Activated CD8-positive, alpha-beta memory T cell treated with anti-CD3 and anti-CD28 coated beads, Interleukin-2, amount 10 ng/mL, durations not matched to agents 7 days and 5 days (primary cell): Measurements from ENCODE around the gene FSTL4. TPM values are rescaled to one million over a fixed set of nuclear protein-coding genes. Genes with fewer than 3 reads are reported as not detected.

Source experiments
- ATAC-seq: fragments of 150-1000 bp; cut with Tn5 transposase; one replicate; pipeline ENCODE4 v1.10.0; 2021; ENCODE audit warnings: moderate library complexity
- CTCF ChIA-PET: fragments of 350-600 bp; sonication (Branson Sonifier 250); formaldehyde crosslinking; loops from one replicate; lab custom pipeline; 2021; ENCODE audit warnings: antibody characterized with exemption; lab: Charles Lee
- DNase-seq: peaks from one replicate; pipeline ENCODE4 v3.0.0-alpha.2; 2020
- H3K27ac Mint-ChIP-seq: one replicate; pipeline ENCODE4 v1.8.0; 2021; ENCODE audit warnings: mild to moderate bottlenecking, mixed read lengths
- H3K27me3 Mint-ChIP-seq: one replicate; pipeline ENCODE4 v1.8.0; 2021; ENCODE audit warnings: mixed read lengths
- H3K36me3 Mint-ChIP-seq: one replicate; pipeline ENCODE4 v1.8.0; 2021; ENCODE audit warnings: mild to moderate bottlenecking, mixed read lengths
- H3K4me1 Mint-ChIP-seq: one replicate; pipeline ENCODE4 v1.8.0; 2021; ENCODE audit warnings: mixed read lengths
- H3K4me3 Mint-ChIP-seq: one replicate; pipeline ENCODE4 v1.8.0; 2021; ENCODE audit warnings: mild to moderate bottlenecking, moderate library complexity, mixed read lengths
- H3K9me3 Mint-ChIP-seq: one replicate; pipeline ENCODE4 v1.8.0; 2022; ENCODE audit warnings: low read depth, mixed read lengths
- total RNA-seq, 2 experiments: library from RNA; stranded (reverse); gene quantifications; one replicate each; pipeline ENCODE4 v1.2.3, GENCODE V29; 2021

The FSTL4 gene
- total RNA-seq, 2 experiments from 2014 or later: not detected

DNA sequence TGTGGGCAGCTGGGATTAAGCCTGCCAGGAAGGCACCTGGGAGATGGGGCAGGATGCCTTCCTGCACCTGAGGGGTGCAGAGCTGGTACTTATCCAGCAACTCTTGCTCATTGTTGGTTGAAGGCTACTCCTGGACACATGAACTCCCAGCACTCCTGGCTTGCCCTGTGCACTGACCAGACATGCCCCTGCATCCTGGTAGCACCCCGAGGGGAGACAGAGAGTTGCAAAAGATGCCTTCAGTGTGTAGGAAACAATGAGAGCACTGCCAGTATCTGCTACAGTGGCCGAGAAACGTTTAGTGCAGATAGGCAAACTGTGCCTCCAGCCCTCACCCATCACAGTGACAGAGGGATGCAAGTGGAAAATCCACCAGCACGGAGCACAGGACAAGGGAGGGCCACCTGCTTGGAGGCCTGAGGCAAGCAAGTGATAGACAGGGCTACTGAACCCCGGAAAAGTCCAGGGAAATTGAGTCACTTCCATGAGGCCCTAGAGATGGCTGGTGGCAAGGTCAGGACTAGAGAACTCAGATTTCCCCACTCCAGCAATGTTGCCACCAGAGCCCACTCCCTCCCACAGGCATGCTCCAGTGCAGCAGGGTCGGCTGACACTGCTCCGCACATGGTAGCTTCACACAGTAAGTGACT, 171.1 kb downstream of the FSTL4 start:
- ATAC-seq (no peak), DNase-seq (peak; percentile 30)
- no peaks in the 10 kb centered on the region for H3K36me3 Mint-ChIP-seq
- H3K4me3 Mint-ChIP-seq: no peak overlapping the region
- H3K27me3 Mint-ChIP-seq: peaks cover 16% of the 10 kb centered on the region
- CTCF ChIA-PET: interaction anchor here (1.2 kb wide), 1 partner anchor 18 kb away, joined by 3 read pairs; no protein-coding TSS in a partner anchor
- no peaks in the 10 kb centered on the region for H3K9me3 Mint-ChIP-seq
- H3K27ac Mint-ChIP-seq: no peak overlapping the region
- H3K4me1 Mint-ChIP-seq: no peaks in the 10 kb centered on the region

DNA sequence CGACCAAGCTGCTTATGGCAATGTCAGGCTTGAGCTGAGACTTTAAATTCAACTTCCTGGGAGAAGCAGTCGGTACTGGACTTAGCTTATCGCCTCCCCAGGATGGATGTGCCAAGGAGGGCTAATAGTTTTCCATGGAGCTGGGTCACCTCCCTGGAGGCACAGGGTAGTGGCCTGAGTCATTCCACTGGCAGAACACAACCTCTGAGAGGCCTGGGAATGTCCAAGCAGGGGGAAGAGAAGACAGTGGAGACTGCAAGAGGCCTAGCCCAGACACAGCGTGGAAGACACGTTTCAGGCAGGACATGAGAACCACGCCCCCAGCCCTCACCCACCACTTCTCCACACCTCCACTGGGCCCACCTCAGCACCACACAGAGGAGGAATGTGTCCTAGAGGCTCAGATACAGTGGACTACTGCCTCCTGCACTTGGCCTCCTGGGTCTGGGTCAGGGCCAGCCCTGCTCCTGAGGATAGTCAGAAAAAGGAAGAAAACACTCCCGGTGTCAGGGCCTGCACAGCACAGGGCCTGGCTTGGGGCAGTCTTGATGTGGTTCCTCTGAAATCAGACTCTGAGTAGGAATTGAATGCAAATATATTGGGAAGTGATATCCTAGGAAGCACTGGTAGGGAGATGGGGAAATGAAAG, 171.8 kb downstream of the FSTL4 start:
- Mint-ChIP-seq H3K27me3 (peaks cover 22% of the 10 kb centered on the region), H3K36me3 (no peaks in the 10 kb centered on the region), H3K4me1 (no peaks in the 10 kb centered on the region), H3K27ac (no peak overlapping the region), H3K9me3 (no peaks in the 10 kb centered on the region), H3K4me3 (no peak overlapping the region)
- CTCF ChIA-PET: interaction anchor here (1.7 kb wide), 1 partner anchor 16 kb away, joined by 9 read pairs; no protein-coding TSS in a partner anchor
- DNase-seq: peak; percentile 34
- no peak for ATAC-seq

DNA sequence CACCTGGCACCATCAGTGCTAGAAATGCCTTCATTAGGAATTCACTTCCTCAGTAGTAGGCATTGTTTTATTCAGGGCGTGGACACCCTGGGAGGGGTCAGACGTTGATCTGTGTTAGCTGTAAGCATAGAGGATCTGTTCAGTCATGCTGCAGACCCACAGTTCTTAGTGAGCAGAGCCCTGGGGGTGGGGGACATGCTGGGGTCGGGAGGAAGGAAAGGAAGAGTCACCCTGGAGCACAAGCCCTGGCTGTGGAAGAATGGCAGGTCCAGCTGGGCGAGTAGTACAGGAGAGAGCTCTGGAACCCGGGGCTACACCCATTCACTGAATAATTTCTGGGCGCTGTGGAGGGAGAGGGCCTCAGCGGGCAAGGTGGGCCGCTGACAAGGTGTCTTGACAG, 172.5 kb downstream of the FSTL4 start:
- Mint-ChIP-seq H3K4me1 (no peaks in the 10 kb centered on the region), H3K27me3 (peaks cover 28% of the 10 kb centered on the region)

DNA sequence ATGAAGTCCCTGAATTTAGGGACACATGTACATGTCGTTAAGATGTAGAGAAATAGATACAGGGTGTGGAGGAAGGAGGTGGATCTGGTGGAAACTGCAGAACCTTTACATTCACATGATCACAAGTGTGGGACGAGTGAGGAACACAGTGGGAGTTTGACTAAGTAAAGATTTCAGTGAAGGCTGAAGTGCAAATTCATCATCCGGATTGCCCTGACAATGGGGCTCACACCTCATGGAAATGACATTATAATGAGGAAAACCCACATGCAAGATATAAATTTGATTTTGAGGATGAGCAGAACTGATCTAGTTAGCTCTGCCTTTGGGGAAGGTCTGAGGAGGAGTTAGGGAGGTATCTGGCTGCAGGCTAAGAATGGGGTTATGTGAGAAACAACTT, 173.9 kb downstream of the FSTL4 start:
- Mint-ChIP-seq H3K27me3 (peaks cover 36% of the 10 kb centered on the region), H3K4me3 (no peak overlapping the region), H3K9me3 (no peaks in the 10 kb centered on the region), H3K27ac (no peak overlapping the region), H3K36me3 (no peaks in the 10 kb centered on the region), H3K4me1 (no peaks in the 10 kb centered on the region)
- DNase-seq: no peak
- no peak for ATAC-seq
- CTCF ChIA-PET: no interaction called here

More for the DNA sequence above, 172.5 kb downstream of the FSTL4 start:
- H3K36me3 Mint-ChIP-seq: no peaks in the 10 kb centered on the region
- DNase-seq (no peak), ATAC-seq (no peak)
- CTCF ChIA-PET: interaction anchor here (1.7 kb wide), 1 partner anchor 16 kb away, joined by 9 read pairs; no protein-coding TSS in a partner anchor
- no peak overlapping the region for H3K27ac Mint-ChIP-seq
- H3K9me3 Mint-ChIP-seq: no peaks in the 10 kb centered on the region
- H3K4me3 Mint-ChIP-seq: no peak overlapping the region

DNA sequence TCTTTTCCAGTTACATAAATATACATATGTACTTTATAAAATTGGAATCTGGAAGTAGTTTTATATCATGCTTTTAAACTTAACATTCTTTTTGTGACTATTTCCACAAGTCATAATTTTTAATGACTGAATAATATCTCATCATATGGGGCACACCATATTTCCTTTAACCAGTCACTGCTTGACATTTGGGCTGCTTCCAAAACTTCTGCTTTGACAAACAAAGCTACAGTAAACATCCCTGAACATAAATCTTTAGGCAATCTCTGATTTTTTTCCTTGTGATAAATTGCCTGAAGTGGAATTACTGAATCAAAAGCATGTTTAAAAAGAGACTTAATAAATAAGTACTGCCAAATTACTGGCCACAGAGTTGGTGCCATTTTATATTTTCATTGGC, 178.0 kb downstream of the FSTL4 start:
- no peak overlapping the region for H3K27ac Mint-ChIP-seq
- no peaks in the 10 kb centered on the region for H3K36me3 Mint-ChIP-seq
- no peaks in the 10 kb centered on the region for H3K9me3 Mint-ChIP-seq
- H3K27me3 Mint-ChIP-seq: peaks cover 57% of the 10 kb centered on the region
- no peak overlapping the region for H3K4me3 Mint-ChIP-seq
- DNase-seq (no peak), ATAC-seq (no peak)
- CTCF ChIA-PET: interaction anchor here (1.6 to 2.8 kb wide), 2 partner anchors 10 to 13 kb away, joined by 5 to 14 read pairs; no protein-coding TSS in a partner anchor
- H3K4me1 Mint-ChIP-seq: no peaks in the 10 kb centered on the region

DNA sequence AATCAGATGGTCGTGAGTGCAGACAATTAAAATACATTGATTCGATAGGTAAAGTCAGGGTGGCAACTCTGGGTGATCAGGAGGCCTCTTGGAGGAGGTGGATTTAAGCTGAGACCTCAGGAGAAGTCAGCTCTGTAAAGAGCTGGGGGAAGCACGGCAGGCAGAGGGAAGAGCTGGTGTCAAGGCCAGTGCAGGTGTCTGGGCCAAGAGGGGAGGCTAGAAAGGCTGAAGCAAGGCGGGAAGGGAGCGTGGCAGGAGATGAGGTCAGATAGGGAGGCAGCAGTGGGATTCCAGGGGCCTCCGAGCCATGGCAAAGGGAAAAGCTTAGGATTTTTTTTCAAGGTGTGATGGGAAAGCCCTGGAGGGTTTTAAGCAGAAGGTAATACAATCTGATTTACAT, 178.7 kb downstream of the FSTL4 start:
- Mint-ChIP-seq H3K36me3 (no peaks in the 10 kb centered on the region), H3K27ac (no peak overlapping the region), H3K9me3 (no peaks in the 10 kb centered on the region), H3K4me1 (no peaks in the 10 kb centered on the region), H3K4me3 (no peak overlapping the region), H3K27me3 (peaks cover 56% of the 10 kb centered on the region)
- no peak for ATAC-seq
- DNase-seq: no peak
- CTCF ChIA-PET: interaction anchor here (1.6 to 2.8 kb wide), 2 partner anchors 10 to 12 kb away, joined by 5 to 14 read pairs; no protein-coding TSS in a partner anchor

DNA sequence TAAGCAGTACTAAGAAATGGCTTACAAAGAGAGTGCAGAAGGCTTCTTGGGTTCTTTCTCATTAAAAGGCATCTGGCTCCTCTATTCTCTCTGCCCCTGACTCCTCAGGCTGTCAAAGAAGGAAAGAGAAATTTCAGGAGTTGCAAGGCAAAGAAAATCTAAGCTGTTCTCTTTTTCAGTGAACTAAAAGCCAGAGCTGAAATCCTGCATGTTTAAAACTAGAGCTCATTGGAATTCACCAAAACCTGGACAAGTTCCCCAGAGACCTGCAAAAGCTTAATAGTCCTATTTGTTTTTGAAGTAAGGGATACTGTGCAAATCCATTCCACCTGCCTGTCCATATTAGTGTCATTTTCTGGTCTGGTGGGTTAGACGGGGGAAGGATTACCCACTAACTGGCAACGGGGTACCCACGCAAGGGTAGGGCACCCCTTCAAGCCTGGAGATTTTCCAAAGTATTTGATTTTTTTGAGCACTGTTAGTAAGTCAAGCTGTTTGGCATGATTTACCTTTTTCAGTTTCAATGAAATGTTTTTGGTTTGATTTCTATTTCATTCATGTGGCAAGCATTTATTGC, 179.3 kb downstream of the FSTL4 start:
- no peaks in the 10 kb centered on the region for H3K9me3 Mint-ChIP-seq
- no peaks in the 10 kb centered on the region for H3K36me3 Mint-ChIP-seq
- ATAC-seq: no peak
- CTCF ChIA-PET: interaction anchor here (1.6 to 2.8 kb wide), 2 partner anchors 9 to 12 kb away, joined by 5 to 14 read pairs; no protein-coding TSS in a partner anchor
- no peak overlapping the region for H3K4me3 Mint-ChIP-seq
- H3K4me1 Mint-ChIP-seq: no peaks in the 10 kb centered on the region
- H3K27ac Mint-ChIP-seq: no peak overlapping the region
- DNase-seq: no peak
- peaks cover 50% of the 10 kb centered on the region for H3K27me3 Mint-ChIP-seq

DNA sequence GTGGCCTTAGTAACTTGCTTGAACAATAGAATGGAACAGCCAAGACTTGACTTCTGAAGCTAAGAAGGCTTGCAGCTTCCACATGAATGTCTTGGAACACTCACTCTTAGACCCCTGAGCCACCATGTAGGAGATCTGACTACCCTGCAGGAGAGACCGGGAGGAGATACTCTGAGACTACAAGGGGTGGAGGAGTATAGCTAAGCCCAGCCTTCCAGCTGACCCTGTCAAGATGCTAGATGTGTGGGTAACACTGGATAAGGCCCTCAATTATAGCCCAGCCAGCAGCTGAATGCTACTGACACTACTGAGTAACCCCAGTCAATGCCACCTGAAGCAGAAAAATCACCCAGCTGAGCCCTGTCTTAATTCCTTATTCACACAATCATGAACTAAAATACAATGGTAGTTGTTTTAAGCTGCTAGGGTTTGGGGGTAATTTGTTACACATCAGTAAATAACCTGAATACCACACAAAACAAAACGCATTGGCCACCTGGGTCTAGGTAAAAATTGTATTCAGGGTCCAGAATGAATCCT, 180.9 kb downstream of the FSTL4 start:
- H3K4me3 Mint-ChIP-seq: no peak overlapping the region
- H3K4me1 Mint-ChIP-seq: no peaks in the 10 kb centered on the region
- ATAC-seq: no peak
- H3K27ac Mint-ChIP-seq: no peak overlapping the region
- H3K9me3 Mint-ChIP-seq: no peaks in the 10 kb centered on the region
- no peak for DNase-seq
- H3K27me3 Mint-ChIP-seq: peaks cover 44% of the 10 kb centered on the region
- H3K36me3 Mint-ChIP-seq: no peaks in the 10 kb centered on the region
- CTCF ChIA-PET: no interaction called here

DNA sequence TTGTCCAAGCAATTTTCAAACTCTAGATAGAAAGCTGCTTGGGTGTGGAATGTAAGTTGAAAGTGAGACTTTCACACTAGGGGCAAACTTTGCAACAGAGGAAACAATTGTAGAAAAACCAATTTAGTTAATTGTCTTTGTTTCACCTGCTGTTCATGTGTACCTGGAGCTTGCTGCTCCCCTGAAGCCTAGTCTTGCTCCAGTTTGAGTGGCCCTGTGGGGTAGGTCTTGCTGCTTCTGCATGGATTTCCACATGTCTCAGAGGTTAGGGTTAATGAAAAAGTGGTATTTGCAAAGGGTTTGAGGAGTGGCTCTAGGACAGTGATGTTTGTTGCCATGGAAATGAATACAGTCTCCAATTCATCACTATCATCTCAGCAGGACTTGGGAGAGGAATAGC, 182.2 kb downstream of the FSTL4 start:
- peaks cover 34% of the 10 kb centered on the region for H3K27me3 Mint-ChIP-seq
- no peak overlapping the region for H3K4me3 Mint-ChIP-seq
- DNase-seq (no peak), ATAC-seq (no peak)
- H3K9me3 Mint-ChIP-seq: no peaks in the 10 kb centered on the region
- no peaks in the 10 kb centered on the region for H3K36me3 Mint-ChIP-seq
- no peak overlapping the region for H3K27ac Mint-ChIP-seq
- CTCF ChIA-PET: no interaction called here
- no peaks in the 10 kb centered on the region for H3K4me1 Mint-ChIP-seq

DNA sequence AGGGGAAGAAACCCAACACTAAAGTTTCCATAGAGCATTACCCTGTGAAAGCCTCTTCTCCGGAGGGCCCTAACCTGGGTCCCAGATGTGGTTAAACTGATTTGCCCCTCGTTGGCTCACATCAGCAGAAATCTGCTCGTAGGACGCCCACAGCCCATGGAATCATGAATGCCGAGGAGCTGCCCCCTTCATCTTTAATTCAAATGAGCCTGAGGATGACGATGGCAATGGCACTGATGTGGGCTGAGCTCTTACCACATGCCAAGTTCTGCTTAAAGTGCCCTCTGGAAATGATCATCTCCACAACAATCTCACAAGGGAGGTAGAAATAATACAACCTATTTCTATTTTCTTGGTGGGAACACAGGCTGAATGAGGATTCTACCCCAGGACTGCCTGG, 183.3 kb downstream of the FSTL4 start:
- ATAC-seq (no peak), DNase-seq (no peak)
- H3K27ac Mint-ChIP-seq: no peak overlapping the region
- H3K36me3 Mint-ChIP-seq: no peaks in the 10 kb centered on the region
- H3K4me1 Mint-ChIP-seq: no peaks in the 10 kb centered on the region
- CTCF ChIA-PET: no interaction called here
- H3K27me3 Mint-ChIP-seq: peaks cover 29% of the 10 kb centered on the region
- H3K4me3 Mint-ChIP-seq: no peak overlapping the region
- H3K9me3 Mint-ChIP-seq: no peaks in the 10 kb centered on the region

DNA sequence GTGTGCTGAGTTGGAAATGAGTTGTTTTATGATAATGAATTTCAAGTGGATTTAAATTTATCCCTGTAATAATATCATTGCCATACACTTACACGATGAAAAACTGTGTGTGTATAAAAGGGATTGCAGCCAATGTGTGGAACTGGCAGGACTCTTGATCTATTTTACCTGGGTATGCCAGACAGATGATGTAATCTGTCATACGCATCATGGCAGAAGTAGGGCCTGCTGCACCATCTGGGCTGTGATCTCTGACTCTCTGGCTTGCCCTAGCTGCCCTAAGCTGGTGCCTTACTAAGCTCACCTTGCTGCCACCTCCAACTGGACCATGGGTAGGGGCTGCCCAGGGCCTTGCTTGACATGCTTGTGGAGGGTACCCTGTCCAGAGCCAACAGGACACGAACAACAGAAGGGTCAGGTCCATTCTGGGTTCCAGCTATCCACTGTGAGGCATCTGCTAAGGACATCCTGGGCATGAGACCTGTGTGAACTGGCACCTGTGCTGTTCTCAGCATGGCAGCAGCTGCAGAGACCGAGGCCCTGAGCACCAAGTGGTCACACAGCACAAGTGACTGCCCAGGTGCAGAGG, 184.2 kb downstream of the FSTL4 start:
- Mint-ChIP-seq H3K36me3 (no peaks in the 10 kb centered on the region), H3K4me1 (peaks cover 7% of the 10 kb centered on the region), H3K4me3 (no peak overlapping the region), H3K9me3 (no peaks in the 10 kb centered on the region), H3K27ac (no peak overlapping the region), H3K27me3 (peaks cover 23% of the 10 kb centered on the region)
- DNase-seq: peak; percentile 32
- ATAC-seq: no peak
- CTCF ChIA-PET: no interaction called here

DNA sequence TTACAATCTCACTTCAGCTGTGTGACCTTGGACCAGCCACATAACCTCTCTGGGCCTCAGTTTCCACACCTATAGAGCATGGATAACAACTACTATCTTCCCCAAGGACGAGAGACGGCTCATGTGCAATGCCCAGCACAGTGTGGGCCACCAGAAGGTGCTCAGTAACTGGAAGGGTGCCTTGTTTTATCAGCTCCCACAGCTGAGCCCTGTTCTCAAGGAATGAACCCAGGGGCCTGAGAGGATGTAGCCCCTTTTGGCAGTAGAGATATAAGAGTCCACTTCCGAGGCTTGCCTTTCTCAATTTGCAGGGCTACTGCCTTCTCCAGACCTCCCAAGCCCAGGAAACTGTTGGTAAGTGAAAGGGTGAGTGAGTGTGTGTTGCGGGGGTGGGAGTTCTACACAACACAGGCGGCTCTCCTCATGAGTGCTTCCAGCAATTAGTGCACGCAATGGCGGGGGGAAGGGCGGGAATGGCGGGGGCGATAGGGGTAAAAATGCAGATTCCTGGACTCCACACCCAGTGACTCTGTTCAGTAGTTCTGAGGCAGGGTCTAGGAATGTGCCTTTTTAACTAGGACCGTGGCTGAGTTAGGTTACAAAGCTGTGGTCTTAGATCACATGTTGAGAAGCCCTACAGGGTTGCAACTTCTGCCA, 185.1 kb downstream of the FSTL4 start:
- peak; percentile 26 for DNase-seq
- H3K27ac Mint-ChIP-seq: no peak overlapping the region
- H3K27me3 Mint-ChIP-seq: peaks cover 17% of the 10 kb centered on the region
- no peaks in the 10 kb centered on the region for H3K9me3 Mint-ChIP-seq
- peaks cover 7% of the 10 kb centered on the region for H3K4me1 Mint-ChIP-seq
- no peak for ATAC-seq
- no peaks in the 10 kb centered on the region for H3K36me3 Mint-ChIP-seq
- no peak overlapping the region for H3K4me3 Mint-ChIP-seq
- CTCF ChIA-PET: interaction anchor here (1.4 to 2.5 kb wide), 2 partner anchors 442 to 613 kb away, joined by 4 to 7 read pairs; no protein-coding TSS in a partner anchor

DNA sequence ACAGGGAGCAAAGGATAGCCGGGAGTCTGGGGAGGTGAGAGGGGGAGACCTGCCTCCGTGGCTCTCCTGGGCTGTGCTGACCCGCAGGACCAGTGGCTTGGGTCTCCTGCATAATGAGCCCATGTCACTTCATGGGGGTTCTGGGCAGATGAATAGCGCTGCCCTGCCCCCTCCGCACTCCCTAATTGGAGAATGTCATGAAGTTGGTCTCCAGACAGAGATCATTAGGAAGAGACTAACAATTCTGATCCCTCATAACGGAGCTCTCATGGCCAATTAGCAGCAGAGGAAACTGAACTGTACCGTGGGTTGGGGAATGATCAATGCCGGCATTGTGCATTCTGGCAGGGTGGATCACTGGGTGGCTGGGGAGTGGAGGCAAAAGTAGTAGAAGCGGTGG, 186.1 kb downstream of the FSTL4 start:
- Mint-ChIP-seq H3K27ac (no peak overlapping the region), H3K36me3 (no peaks in the 10 kb centered on the region), H3K4me3 (no peak overlapping the region), H3K4me1 (peaks cover 7% of the 10 kb centered on the region), H3K9me3 (no peaks in the 10 kb centered on the region), H3K27me3 (peaks cover 24% of the 10 kb centered on the region)
- CTCF ChIA-PET: interaction anchor here (0.8 to 2.5 kb wide), 3 partner anchors 186 to 614 kb away, joined by 3 to 7 read pairs (median 4); partner anchors contain the start of gene FSTL4
- no peak for DNase-seq
- ATAC-seq: no peak
